Measurements from ENCODE around the gene DNM1.

The DNM1 gene

DNA sequence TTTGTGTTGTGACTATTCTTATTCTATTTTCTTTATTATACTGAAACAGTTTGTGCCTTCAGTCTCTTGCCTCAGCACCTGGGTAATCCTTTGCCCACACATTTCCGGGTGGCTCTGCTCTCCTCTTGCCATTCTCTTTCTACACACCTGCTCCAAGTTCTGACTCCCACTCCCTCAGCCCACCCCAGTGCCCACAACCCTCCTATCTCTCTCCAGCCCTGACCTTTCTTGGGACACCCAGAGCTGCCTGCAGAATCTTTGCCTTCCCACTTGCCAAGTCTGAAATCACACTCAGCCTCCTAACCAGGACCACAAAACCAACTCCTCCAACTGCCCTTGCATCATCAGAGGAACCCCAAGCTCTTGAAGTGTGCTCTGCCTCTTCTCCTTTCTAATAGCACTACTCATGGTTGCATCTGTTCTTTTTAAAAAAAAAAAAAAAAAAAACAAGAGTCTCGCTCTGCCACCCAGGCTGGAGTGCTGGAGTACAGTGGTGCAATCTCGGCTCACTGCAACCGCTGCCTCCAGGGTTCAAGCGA is 77.0 kb downstream of the DNM1 start:
- no peak for DNase-seq

DNA sequence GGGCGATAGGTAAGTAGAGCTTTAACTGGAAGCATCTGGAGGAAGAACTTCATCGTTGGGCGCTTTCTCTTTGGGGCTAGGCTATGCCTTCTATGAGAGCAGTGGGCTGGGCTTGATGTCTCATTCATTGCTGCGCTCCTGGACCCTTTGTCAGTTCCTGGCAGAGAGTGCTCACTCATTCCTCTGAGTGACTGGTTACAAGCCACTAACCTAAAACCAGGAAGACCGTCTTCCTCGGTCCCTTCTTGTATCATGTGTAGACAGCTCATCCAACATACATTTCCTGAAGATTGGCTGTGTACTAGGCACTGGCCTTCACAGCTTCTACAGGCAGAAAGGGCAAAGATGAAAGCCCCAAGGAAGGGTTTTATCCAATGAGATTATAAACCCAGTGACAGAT is 79.3 kb downstream of the DNM1 start:
- no peak for DNase-seq

DNA sequence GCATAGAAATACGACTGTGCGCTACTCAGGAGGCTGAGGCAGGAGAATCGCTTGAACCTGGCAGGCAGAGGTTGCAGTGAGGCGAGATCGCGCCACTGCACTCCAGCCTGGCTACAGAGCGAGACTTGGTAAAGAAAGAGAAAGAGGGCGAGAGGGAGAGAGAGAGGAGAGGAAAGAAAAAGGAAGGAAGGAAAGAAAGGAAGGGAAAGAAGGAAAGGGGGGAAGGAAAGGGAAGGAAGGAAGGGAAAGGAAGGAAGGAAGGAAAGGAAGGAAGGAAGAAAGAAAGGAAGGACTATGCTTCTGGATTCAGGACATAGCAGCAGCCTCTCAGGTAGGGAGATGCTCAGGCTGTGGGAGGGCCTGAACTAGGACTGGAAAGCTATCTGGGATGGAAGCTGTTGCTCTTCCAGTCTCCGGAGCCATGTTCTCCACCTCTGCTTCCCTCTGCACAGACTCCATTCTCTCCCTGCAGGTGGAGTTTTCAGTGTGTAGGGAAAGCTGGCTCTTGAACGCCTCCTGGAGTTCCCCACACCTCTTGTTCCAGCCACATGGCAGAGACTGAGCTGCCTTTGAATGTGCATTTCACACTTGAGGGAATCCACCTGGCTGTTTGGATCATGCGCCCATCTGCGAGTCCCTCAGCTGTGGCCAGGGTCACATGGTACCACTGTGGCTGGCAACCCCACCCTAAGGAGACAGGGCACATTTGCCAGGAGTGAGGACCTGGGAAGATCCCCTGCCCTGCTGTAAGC is 82.0 kb downstream of the DNM1 start:
- no peak for DNase-seq

DNA sequence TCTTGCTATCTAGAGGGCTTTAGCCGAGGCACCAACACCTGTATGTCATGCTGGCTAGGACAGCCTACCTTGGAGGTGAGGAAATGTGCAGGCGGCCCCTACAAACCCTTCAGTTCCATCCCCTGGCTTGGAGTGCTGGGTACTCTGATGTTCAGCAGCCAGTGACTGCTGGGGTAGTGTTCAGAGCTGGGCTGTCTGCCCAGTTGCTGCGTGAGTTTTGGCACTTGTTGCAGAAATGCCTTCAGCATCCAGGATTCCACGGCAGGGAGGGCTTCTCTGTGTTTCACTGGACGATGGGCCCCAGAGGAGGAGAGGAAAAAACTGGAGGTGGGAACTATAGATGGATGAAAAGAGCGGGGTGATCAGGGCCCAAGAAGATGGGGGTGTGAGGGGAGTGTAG is 83.3 kb downstream of the DNM1 start:
- DNase-seq = no peak

DNA sequence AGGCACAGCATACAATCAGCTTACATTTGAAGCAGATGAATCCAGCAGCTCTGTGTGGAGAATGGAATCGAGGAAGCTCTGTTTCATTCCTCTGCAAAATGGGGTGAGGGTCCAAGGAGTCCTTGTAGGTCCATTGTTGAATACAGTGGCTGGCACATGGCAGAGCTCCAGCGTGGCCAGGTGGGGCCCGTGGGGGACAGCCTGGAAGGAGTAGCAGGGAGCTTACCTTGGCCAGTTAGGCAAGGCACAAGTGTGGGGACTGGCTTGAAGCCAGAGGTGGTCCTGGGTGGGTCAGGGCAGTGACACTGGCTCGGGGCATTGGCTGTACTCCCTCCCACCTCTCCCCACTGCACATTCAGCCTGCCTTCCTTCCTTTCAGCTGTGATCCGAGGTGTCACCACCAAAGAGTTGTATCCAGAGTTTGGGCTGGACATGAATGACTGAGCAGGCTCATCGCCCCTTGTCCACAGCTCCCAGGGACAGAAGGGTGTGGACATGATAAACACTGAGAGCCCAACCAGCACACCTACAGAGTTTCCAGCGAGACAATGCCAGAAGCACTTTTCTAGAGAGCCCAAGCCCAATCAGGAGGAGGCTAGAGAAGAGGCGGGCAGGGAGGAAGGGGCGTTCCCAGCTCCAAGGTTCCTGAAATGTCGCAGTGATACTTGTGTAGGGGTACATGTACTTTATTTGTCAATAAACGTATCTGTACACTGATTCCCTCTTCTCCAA is 85.3 kb downstream of the DNM1 start:
- no peak for DNase-seq

DNA sequence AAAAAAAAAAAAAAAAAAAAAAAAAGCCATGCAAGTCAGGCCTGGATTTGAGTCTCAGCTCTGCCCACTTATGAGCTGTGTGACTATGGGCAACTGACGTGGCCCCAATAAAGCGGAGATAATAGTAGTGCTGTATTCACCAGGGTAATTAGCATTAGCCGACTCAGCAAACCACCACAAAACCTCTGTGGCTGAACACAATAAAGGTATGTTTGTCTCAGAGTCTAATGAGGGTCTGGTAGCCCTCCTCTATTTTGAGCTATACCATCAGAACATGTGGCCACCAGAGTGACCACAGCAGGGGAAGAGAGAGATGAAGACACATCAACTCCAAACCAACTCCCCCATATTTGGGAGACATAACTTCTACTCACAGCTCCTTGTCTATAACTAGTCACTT is 88.8 kb downstream of the DNM1 start:
- no peak for DNase-seq

DNA sequence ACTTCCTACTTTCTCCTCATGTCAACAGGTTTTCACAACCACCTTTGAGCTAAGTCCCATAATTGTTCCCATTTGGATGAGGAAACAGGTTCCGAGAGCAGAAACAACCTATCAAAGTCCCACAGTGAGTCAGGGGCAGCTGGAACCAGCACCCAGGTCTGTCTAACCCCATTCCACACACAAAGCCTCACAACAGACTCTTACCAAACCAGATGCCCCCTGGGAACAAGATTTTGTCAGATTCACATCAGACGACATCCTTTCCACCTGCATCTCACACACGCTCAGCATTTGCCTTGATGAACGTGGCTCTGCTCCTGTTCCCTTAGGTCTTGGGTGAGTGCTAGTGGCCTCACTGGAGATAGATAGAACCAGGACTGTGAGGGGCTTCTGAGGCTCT is 89.9 kb downstream of the DNM1 start:
- DNase-seq = no peak

DNA sequence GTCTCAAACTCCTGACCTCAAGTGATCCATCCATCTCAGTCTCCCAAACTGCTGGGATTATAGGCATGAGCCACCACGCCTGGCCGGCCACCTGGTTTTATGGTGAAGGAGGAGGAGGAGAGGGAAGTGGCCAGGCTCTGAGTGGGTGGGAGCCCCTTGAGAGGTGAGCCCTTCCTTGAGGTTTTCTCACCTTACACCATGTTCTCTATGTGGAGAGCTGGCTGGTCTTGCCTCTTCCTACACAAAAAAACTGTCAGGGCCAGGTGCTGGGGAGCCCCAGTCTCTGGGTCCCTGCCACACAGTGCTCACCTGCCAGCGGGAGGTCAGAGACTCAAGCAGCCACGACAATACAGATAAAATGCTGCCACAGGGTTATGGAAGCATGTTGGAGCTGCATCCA is 91.0 kb downstream of the DNM1 start:
- no peak for DNase-seq

DNA sequence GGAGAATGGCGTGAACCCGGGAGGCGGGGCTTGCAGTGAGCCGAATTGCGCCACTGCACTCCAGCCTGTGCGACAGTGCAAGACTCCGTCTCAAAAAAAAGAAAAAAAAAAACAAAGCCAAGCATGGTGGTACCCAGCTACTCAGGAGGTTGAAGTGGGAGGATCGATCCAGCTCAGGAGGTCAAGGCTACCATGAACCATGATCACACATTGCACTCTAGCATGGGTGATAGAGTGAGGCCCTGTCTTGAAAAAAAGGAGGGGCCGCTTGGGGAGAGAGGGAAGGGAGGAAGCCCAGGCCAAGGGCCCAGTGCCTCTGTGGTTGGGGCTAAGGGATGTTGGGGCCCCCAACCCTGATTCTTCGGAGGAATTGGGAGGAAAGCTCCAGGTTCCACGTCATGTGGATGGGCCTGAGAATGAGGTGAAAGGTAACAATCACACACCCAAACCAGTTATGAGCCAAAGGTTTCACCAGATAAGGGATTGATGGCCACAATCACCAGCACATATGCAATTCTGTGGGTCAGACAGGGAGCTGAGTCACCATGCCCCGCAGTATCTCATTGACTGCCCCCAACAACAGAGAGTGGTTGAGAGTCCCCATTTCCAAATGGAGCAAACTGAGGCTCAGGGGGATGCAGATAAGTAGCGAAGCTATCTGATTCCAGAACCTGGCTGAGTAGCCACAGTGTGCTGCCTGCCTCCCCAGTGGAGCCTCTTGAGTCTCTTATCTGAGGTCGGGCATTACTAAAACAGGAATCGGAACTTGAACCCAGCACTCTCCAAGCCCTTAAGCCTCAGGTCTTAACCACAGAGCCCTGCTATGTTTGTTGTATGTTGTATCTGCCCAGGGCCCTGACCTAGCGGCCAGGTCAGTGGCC is 93.4 kb downstream of the DNM1 start:
- no peak for DNase-seq

DNA sequence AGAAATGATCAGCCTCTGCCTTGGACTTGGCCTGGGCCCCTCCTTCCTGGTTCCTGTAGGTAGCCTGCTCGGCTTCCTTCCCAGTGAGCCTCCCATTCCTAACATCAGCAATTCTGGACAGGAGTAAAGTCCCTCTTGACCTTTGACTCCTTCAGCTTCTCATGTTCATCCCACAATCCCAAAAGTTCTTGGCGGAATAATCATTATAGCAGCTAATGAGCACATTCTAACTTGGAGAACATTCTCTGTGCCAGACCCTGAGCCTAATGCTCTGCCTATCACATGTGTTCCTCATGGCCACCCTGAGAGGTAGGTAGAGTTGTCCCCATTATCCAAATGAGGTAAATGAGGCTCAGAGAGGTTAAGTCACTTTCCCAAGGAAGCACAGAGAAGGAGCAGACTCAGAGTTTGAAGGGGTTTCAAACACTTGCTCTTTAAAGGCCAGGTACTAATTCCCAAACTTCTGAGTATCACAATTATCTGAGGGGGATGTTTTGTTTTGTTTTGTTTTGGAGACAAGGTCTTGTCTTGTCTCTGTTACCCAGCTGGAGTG is 94.1 kb downstream of the DNM1 start:
- no peak for DNase-seq

DNA sequence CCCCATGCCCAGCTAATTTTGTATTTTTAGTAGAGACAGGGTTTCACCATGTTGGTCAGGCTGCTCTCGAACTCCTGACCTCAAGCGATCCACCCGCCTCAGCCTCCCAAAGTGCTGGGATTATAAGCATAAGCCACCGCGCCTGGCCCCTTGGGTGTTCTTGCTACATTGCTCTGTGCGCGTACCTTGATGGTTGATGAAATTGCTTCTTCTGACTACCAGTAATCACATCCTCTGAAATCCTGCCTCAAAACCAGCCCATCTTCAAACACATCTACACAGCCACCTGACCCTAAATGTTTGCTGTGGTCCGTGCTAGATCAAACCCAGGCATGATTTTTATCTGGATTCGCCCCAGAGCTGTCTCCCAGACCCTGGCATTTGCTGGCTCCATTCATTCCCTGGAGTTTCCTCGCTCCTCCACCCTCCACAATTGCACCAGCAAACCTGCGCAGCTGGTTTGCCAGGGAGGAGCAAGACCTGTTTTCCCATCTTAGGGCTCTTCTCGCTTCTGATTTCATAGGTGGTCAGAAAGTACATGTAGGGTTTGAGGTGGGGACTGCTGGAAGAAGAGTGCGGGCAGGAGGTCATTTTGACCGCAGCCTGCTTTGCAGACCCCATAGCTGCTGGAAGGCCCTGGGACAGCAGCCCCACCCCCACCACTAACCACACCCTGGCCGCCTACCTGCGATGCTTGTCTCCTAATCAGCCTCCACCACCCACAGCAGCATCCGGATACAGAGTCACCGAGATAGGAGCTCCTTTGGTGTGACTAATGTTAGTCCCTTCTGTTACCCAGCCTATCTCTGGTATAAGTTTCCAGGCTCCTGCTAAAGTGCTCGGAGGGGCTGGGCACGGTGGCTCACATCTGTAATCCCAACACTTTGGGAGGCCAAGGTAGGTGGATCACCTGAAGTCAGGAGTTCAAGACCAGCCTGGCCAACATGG is 95.6 kb downstream of the DNM1 start:
- no peak for DNase-seq

DNA sequence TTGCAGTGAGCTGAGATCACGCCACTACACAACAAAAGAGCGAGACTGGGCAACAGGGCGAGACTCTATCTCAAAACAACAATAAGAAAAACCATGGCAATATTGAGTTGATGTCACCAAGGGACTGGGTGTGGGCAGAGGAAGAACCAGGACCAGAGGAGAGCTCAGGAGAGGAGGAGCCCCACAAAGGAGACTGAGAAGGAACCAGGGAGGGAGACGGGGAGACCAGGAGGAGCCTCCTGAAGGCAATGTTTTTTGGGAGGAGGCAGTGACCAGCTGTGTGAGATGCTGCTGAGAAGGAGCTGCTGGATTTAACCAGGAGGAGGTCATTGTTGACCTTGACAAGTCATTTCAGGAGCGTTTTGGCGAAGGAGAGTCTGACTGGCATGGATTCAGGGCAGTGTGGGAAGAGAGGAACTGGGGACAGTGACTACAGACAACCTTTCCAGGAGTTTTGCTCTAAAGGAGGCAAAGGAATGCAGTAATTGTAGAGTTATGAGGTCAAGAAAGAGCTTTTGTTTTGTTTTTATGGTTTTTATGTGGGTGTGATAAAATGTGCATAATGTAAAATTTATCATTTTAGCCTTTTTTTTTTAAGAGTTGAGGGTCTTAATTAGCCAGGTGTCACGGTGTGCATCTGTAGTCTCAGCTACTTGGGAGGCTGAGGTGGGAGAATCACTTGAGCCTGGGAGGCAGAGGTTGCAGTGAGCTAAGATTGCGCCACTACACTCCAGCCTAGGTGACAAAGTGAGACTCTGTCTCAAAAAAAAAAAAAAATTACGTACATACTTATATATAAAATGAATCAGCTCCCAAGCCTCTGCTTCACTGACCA is 101.2 kb downstream of the DNM1 start:
- no peak for DNase-seq
